ENCODE measurements around the gene ANGPTL2.

DNA sequence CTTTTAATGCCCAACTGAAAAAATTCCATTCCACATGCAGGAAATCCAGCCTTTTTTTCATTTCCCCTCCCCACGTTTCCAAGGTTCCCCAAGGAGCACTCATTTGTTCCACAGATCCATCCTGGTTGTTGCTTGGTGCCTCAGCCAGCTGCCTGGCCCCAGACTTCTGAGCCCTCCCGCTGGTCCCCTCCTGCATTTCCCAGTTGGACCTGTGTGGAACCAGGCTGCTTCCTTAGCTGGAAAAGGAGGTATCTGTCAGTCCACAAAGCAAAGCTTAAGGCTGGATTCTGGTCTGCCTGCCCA, 44.8 kb downstream of the ANGPTL2 start:
- no peak for TF ChIP-seq EZH2 (IDR thresholded peaks at IDR 0.05; ENCODE audit: borderline replicate concordance, low read length)
- TF ChIP-seq CTCF (IDR thresholded peaks at IDR 0.05; ENCODE audit: low read length), result no peak
